C4-2B (cell line): Measurements from ENCODE around the gene DEFB114.

ENCODE experiments used
- CTCF ChIP-seq: fragments of 450-650 bp; conservative IDR thresholded peaks from 2 replicates; pipeline ENCODE4 v1.5.1; 2017; ENCODE audit warnings: mild to moderate bottlenecking
- ZFX ChIP-seq: fragments of 450-650 bp; IDR thresholded peaks from 2 replicates; pipeline ENCODE4 v1.6.1; 2017

DNA sequence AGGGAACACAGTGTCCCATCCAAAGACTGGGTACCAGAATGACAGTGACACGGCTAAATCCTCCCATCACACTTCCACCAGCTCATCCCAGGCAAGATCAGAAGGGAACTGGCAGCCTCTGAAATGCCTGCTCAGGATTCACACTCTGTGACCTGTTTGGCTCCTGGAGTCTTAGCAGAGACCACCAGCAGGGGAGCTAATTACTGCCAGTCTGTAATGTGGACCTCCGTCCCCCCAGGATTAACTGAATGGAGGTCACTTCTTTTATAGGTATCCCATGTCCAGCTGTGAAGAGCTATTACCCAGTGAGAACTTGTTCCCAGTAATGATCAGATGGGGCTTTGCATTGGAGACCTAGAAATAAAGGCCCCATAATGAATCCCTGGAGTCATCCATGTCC, 45.2 kb downstream of the DEFB114 start:
- TF ChIP-seq CTCF (no peak), ZFX (no peak)
